ENCODE data around the gene FBLN2.

DNA sequence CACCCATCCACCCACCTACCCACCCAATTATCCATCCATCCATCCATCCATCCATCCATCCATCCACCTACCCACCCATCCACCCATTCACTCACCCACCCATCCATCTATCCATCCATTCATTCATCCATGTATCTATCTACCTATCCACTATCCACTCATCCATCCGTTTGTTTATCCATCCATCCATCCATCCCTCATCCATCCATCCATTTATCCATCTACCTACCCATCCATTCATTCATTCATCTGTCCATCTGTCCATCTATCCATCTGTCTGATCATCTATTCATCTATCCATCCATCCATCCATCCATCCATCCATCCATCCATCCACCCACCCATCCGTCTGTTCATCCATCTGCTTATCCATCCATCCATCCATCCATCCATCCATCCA is 65.7 kb downstream of the FBLN2 start:
- TF ChIP-seq POLR2A (IDR thresholded peaks at IDR 0.05): no peak
- TF ChIP-seq, protein P1, sequence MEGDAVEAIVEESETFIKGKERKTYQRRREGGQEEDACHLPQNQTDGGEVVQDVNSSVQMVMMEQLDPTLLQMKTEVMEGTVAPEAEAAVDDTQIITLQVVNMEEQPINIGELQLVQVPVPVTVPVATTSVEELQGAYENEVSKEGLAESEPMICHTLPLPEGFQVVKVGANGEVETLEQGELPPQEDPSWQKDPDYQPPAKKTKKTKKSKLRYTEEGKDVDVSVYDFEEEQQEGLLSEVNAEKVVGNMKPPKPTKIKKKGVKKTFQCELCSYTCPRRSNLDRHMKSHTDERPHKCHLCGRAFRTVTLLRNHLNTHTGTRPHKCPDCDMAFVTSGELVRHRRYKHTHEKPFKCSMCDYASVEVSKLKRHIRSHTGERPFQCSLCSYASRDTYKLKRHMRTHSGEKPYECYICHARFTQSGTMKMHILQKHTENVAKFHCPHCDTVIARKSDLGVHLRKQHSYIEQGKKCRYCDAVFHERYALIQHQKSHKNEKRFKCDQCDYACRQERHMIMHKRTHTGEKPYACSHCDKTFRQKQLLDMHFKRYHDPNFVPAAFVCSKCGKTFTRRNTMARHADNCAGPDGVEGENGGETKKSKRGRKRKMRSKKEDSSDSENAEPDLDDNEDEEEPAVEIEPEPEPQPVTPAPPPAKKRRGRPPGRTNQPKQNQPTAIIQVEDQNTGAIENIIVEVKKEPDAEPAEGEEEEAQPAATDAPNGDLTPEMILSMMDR (IDR thresholded peaks at IDR 0.05): no peak
- TF ChIP-seq POLR2AphosphoS5 (IDR thresholded peaks at IDR 0.05): no peak
